Endometrial microvascular endothelial cells (primary cell): Measurements from ENCODE around the gene C5orf46. TPM values are rescaled to one million over a fixed set of nuclear protein-coding genes. Genes with fewer than 3 reads are reported as not detected.

Experiments used
- total RNA-seq: library from RNA; depleted of rRNA; stranded (reverse); fragments of >200 nt; gene quantifications from one replicate; pipeline ENCODE4 v1.2.3, GENCODE V29; 2015; ENCODE audit errors: inconsistent ontology term

Gene C5orf46
- total RNA-seq, 1 donor from 2014 or later, result not detected

Other genes starting within 250 kb of the C5orf46 start
- not detected for gene JAKMIP2, start 123.8 kb downstream of the C5orf46 start, total RNA-seq
- gene SPINK1, start 74.9 kb downstream of the C5orf46 start, total RNA-seq, result not detected
- gene SCGB3A2, start 27.8 kb downstream of the C5orf46 start, total RNA-seq, result not detected
- gene SPINK5, start 157.4 kb upstream of the C5orf46 start, total RNA-seq, result not detected